Coronary artery (tissue), 2 donors: Measurements from ENCODE around the gene SEMA3G.

Experiments used
- DNase-seq: peaks from one replicate; pipeline ENCODE4 v3.0.0-alpha.2; 2017; ENCODE audit warnings: low spot score
- H3K27ac ChIP-seq, 2 donors: fragments of 200-600 bp; sonication (generic); one replicate each; pipeline ENCODE4 v1.5.1; 2016 to 2019
- H3K4me3 ChIP-seq: fragments of 200-600 bp; sonication (generic); 2 replicates; pipeline ENCODE4 v1.5.1; 2016; ENCODE audit warnings: mild to moderate bottlenecking, moderate library complexity
- TF ChIP-seq, protein P1 (sequence below): fragments of 200-600 bp; sonication (generic); IDR thresholded peaks from one replicate; pipeline ENCODE4 v1.5.1; 2019; ENCODE audit warnings: antibody characterized with exemption

Gene SEMA3G

GRCh38 chr3:52392216-52392930 lies 52.5 kb downstream of the SEMA3G start:
- Histone ChIP-seq H3K27ac (no peak overlapping the region), H3K4me3 (no peak overlapping the region)
- no peak for DNase-seq
- TF ChIP-seq, protein P1, sequence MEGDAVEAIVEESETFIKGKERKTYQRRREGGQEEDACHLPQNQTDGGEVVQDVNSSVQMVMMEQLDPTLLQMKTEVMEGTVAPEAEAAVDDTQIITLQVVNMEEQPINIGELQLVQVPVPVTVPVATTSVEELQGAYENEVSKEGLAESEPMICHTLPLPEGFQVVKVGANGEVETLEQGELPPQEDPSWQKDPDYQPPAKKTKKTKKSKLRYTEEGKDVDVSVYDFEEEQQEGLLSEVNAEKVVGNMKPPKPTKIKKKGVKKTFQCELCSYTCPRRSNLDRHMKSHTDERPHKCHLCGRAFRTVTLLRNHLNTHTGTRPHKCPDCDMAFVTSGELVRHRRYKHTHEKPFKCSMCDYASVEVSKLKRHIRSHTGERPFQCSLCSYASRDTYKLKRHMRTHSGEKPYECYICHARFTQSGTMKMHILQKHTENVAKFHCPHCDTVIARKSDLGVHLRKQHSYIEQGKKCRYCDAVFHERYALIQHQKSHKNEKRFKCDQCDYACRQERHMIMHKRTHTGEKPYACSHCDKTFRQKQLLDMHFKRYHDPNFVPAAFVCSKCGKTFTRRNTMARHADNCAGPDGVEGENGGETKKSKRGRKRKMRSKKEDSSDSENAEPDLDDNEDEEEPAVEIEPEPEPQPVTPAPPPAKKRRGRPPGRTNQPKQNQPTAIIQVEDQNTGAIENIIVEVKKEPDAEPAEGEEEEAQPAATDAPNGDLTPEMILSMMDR: no peak

DNA sequence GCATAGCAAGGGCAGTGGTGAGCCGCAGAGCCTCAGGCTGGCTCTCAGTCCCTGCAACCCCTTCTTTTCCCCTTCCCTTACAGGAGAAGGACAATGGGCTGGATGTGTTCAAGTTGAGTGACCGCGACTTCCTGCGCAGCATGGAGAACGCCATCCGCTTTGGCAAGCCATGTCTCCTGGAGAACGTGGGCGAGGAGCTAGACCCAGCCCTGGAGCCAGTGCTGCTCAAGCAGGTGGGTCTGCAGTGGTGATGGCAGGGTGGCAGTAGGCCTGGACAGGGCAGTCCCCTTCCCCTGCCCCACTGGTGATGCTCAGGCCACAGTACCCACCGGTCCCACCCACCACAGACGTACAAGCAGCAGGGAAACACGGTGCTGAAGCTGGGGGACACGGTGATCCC lies 53.8 kb downstream of the SEMA3G start:
- Histone ChIP-seq H3K4me3 (no peak overlapping the region), H3K27ac (no peak overlapping the region)
- no peak for DNase-seq
- TF ChIP-seq, protein P1: no peak

DNA sequence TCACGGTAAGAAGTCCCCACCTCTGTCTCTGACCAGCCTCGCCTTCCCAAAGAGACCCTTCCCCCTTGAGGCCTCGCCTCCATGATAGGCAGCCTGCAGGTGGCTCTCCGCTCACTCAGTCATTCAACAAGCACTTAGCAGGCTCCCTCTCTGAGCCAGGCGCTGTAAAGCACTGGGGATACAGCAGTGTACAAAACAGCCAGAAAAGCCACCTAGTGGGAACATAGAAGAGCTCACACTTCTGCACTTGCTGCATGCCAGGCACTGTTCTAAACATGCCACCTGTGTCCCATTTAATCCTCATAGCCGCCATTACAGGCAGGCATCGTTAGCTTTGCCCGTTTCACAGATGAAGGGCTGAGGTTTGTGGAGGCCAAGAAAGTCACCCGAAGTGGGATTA lies 56.0 kb downstream of the SEMA3G start:
- TF ChIP-seq, protein P1: no peak

DNA sequence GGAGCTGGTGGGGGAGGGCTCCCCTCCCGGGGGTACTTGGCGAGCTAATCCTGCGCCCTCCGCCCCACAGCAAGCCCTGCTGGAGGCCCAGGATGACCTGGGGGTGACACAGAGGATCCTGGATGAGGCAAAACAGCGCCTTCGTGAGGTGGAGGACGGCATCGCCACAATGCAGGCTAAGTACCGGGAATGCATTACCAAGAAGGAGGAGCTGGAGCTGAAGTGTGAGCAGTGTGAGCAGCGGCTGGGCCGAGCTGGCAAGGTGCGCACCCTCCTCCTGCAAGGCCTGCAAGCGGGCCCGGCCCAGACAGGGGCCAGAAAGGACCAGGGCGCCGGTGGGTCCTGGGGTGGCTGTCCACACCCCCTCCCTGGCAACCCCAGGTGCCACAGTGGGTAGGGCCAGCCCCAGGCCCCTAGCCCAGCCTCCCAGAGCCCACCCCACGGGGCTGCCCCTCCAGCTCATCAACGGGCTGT lies 56.5 kb downstream of the SEMA3G start:
- no peak overlapping the region for H3K4me3 ChIP-seq
- H3K27ac ChIP-seq: no peak overlapping the region
- DNase-seq: no peak
- TF ChIP-seq, protein P1: no peak

More for the DNA sequence above, 56.0 kb downstream of the SEMA3G start:
- no peak for DNase-seq
- no peak overlapping the region for H3K27ac ChIP-seq
- H3K4me3 ChIP-seq: no peak overlapping the region

DNA sequence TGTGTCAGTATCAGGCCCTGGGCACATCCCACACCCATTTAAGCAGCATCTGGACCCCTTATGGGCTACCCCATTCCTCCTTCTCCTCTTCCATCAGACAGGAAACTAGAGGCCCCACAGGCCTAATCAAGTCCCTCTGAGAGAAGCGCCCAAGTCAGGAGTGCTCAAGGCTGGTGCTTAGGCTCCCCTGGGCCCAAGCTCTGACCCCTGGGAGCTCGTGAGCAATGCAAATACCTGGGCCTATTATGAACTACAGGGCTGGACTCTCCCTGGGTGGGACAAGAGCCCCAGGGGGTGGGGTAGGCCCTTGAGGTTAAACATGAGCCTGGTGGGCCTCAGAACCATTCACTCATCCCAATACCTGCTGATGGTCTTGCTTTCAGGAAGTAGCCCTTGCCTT lies 57.4 kb downstream of the SEMA3G start:
- Histone ChIP-seq H3K4me3 (no peak overlapping the region), H3K27ac (no peak overlapping the region)
- TF ChIP-seq, protein P1: no peak
- DNase-seq: no peak

- Histone ChIP-seq H3K27ac (no peak overlapping the region), H3K4me3 (no peak overlapping the region)
These were observed 59.7 kb downstream of the SEMA3G start for GRCh38 chr3:52385157-52385556.

More at GRCh38 chr3:52385157-52385556, 59.7 kb downstream of the SEMA3G start:
- TF ChIP-seq, protein P1: no peak
- no peak for DNase-seq
